ENCODE results near the gene LRRC15.

The LRRC15 gene

DNA sequence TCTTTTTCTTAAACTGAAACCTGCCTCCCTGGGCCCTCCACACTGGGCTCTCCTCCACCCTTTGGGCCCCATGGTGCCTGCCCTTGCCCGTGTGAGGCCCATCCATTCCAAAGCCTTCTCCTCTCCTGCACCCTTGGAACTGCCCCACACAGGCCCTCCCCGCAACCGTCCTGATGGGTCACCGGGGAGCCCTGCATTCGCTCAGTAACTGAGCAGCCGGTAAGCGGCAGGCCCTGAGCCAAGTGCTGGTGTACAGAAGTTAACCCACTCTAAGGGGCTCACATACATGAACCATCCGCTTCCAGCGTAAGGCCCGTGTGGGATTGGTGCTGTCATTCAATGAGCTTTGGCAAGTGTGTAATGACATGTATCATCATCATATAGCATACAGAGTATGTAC lies 5.4 kb upstream of the LRRC15 start:
- no peaks in the 10 kb centered on the region for H4K20me1 ChIP-seq (ENCODE audit: insufficient read depth, low read length)

DNA sequence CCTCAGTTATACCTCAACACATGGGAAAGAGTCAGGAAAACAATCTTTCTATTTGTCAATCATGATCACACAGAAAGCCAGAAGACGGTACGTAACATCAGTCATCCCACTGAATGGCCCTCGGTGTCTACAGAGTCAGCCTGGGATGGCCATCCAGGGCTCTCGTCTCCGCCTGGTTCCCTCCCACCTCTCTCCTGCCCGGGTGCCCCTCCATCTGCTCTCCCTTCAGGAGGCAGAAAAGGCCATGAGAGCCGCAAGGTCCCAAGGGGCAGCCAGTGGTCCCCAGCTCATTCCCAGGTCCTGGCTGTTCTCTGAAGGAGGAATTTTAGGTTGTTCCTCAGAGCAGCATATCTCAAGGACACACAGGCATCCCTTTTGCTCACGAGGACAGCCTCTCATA lies 4.4 kb upstream of the LRRC15 start:
- H4K20me1 ChIP-seq (ENCODE audit: insufficient read depth, low read length), result no peaks in the 10 kb centered on the region
- no peaks in the 10 kb centered on the region for H3K79me2 ChIP-seq (ENCODE audit: insufficient read depth, low read length)
- H2AFZ ChIP-seq (ENCODE audit: low read length), result no peak overlapping the region
- H3K27me3 ChIP-seq (ENCODE audit: insufficient read depth, low read length), result no peaks in the 10 kb centered on the region; the same call in 1 of the 2 replicates
- no peaks in the 10 kb centered on the region for H3K9me3 ChIP-seq (ENCODE audit: low read length)
- H3K4me1 ChIP-seq (ENCODE audit: insufficient read depth, low read length, severe bottlenecking), result no peaks in the 10 kb centered on the region
- H3K9ac ChIP-seq (ENCODE audit: low read length), result no peak overlapping the region
- no peak overlapping the region for H3K4me3 ChIP-seq (ENCODE audit: low read depth, low read length, poor library complexity, severe bottlenecking)
- no peak overlapping the region for H3K27ac ChIP-seq (ENCODE audit: low read depth, low read length, poor library complexity, severe bottlenecking)
- no peaks in the 10 kb centered on the region for H3K9me2 ChIP-seq (ENCODE audit: low read depth, low read length)
- H3K4me2 ChIP-seq (ENCODE audit: low read length), result no peak overlapping the region
- no peaks in the 10 kb centered on the region for H3F3A ChIP-seq (ENCODE audit: insufficient read depth, low read length)
- H3K36me3 ChIP-seq (ENCODE audit: insufficient read depth, low read length), result no peaks in the 10 kb centered on the region
- TF ChIP-seq CTCF (IDR thresholded peaks at IDR 0.05; ENCODE audit: low read length) (no peak), EZH2 (IDR thresholded peaks at IDR 0.05; ENCODE audit: borderline replicate concordance, low read length) (no peak)

More for the DNA sequence above, 5.4 kb upstream of the LRRC15 start:
- Histone ChIP-seq H3K4me1 (ENCODE audit: insufficient read depth, low read length, severe bottlenecking) (no peaks in the 10 kb centered on the region), H3K9me2 (ENCODE audit: low read depth, low read length) (no peaks in the 10 kb centered on the region), H3K4me3 (ENCODE audit: low read depth, low read length, poor library complexity, severe bottlenecking) (no peak overlapping the region), H3K27me3 (ENCODE audit: insufficient read depth, low read length) (peaks cover 3% of the 10 kb centered on the region), H2AFZ (ENCODE audit: low read length) (no peak overlapping the region), H3K4me2 (ENCODE audit: low read length) (no peak overlapping the region), H3K36me3 (ENCODE audit: insufficient read depth, low read length) (no peaks in the 10 kb centered on the region), H3K79me2 (ENCODE audit: insufficient read depth, low read length) (no peaks in the 10 kb centered on the region), H3K9me3 (ENCODE audit: low read length) (no peaks in the 10 kb centered on the region), H3K9ac (ENCODE audit: low read length) (no peak overlapping the region), H3K27ac (ENCODE audit: low read depth, low read length, poor library complexity, severe bottlenecking) (no peak overlapping the region), H3F3A (ENCODE audit: insufficient read depth, low read length) (no peaks in the 10 kb centered on the region)
- TF ChIP-seq CTCF (IDR thresholded peaks at IDR 0.05; ENCODE audit: low read length), result no peak
- no peak for TF ChIP-seq EZH2 (IDR thresholded peaks at IDR 0.05; ENCODE audit: borderline replicate concordance, low read length)

DNA sequence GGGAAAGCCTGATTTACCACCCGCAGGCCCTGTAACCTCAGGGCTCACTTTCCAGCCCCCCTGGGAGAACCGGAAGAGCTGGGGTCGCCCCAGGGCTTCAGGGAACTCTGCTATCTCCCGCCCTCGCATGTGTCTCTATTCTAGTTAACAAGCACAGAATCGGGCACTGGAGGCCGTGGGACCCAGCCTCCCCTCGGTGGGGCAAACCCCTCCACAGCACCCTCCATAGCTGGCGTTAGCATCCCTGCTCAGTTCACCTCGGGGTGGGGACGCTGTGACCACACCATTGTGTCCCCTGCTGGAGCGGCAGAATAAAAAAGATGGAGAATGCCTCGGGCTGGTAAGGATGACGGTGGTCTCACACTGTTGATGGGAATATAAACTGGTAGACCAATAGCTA lies 3.5 kb upstream of the LRRC15 start:
- Histone ChIP-seq H3K4me2 (ENCODE audit: low read length) (no peak overlapping the region), H3K36me3 (ENCODE audit: insufficient read depth, low read length) (no peaks in the 10 kb centered on the region), H3K79me2 (ENCODE audit: insufficient read depth, low read length) (no peaks in the 10 kb centered on the region), H4K20me1 (ENCODE audit: insufficient read depth, low read length) (no peaks in the 10 kb centered on the region), H3F3A (ENCODE audit: insufficient read depth, low read length) (no peaks in the 10 kb centered on the region), H3K4me1 (ENCODE audit: insufficient read depth, low read length, severe bottlenecking) (no peaks in the 10 kb centered on the region), H2AFZ (ENCODE audit: low read length) (no peak overlapping the region), H3K9me2 (ENCODE audit: low read depth, low read length) (no peaks in the 10 kb centered on the region), H3K9me3 (ENCODE audit: low read length) (no peaks in the 10 kb centered on the region), H3K27me3 (ENCODE audit: insufficient read depth, low read length) (no peaks in the 10 kb centered on the region; the same call in 1 of the 2 replicates), H3K9ac (ENCODE audit: low read length) (no peak overlapping the region), H3K27ac (ENCODE audit: low read depth, low read length, poor library complexity, severe bottlenecking) (no peak overlapping the region), H3K4me3 (ENCODE audit: low read depth, low read length, poor library complexity, severe bottlenecking) (no peak overlapping the region)
- TF ChIP-seq CTCF (IDR thresholded peaks at IDR 0.05; ENCODE audit: low read length), result no peak

All from OCI-LY1 (cell line).